Stimulated activated CD4-positive, alpha-beta T cell treated with anti-CD3 and anti-CD28 coated beads, Interleukin-15, amount 100 ng/mL, for 24 hours (primary cell): ENCODE measurements around the gene EYS.

Experiments
- DNase-seq: peaks from one replicate; pipeline ENCODE4 v3.0.0-alpha.2; 2020

The EYS gene

GRCh38 chr6:63676412-63677114 lies 2030.5 kb downstream of the EYS start:
- DNase-seq = no peak

GRCh38 chr6:63675138-63675537 lies 2031.9 kb downstream of the EYS start:
- DNase-seq = no peak

- DNase-seq = no peak
Measured at GRCh38 chr6:63674635-63675034, 2032.4 kb downstream of the EYS start.

GRCh38 chr6:63673692-63674091 lies 2033.3 kb downstream of the EYS start:
- no peak for DNase-seq

GRCh38 chr6:63672582-63673129 lies 2034.4 kb downstream of the EYS start:
- no peak for DNase-seq

- DNase-seq = no peak
Measured at GRCh38 chr6:63671098-63671754, 2035.8 kb downstream of the EYS start.
